ENCODE data around the gene ANKS4B. TPM values are rescaled to one million over a fixed set of nuclear protein-coding genes. Genes with fewer than 3 reads are reported as not detected.

ANKS4B gene
- total RNA-seq, 1 experiment from 2014 or later: 3.5 TPM

DNA sequence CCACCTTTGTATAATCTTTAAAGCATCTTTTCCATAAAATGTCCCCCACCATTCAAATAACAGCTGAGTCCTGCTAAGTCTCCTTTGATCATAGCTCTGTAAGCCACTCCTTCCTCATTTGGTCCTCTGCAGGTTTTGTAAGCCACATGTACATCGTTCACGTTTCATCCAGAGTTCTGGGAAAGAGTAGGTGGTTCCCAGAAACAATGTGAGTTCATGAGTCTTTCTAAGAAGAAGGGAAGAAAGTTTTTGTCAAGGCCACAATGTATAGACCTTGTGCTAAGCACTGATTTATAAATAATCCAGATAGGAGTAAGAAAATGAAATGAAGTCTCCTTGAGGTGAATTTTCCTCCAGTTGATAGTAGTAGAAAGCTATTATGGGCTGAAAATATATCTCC is 8.7 kb upstream of the ANKS4B start:
- Mint-ChIP-seq H3K27ac (ENCODE audit: unreplicated experiment) (no peak overlapping the region), H3K4me1 (ENCODE audit: low read depth, unreplicated experiment) (peaks cover 21% of the 10 kb centered on the region), H3K9me3 (ENCODE audit: unreplicated experiment) (no peaks in the 10 kb centered on the region), H3K27me3 (ENCODE audit: insufficient read depth, unreplicated experiment) (no peaks in the 10 kb centered on the region), H3K36me3 (ENCODE audit: insufficient read depth, unreplicated experiment) (no peaks in the 10 kb centered on the region), H3K4me3 (ENCODE audit: unreplicated experiment) (no peak overlapping the region)
- Histone ChIP-seq H3K4me3 (ENCODE audit: low read depth, low read length) (no peak overlapping the region), H3K27me3 (replicated peaks; ENCODE audit: control insufficient read depth, insufficient read depth, low read length) (no peaks in the 10 kb centered on the region), H3K36me3 (ENCODE audit: control insufficient read depth, insufficient read depth, low read length) (no peaks in the 10 kb centered on the region), H3K9me3 (no peaks in the 10 kb centered on the region), H3K4me1 (peaks cover 26% of the 10 kb centered on the region)
- no peak for TF ChIP-seq CTCF (IDR thresholded peaks at IDR 0.05; ENCODE audit: insufficient read depth in 1 of 2, low read depth in 1 of 2, low read length in 1 of 2, severe bottlenecking in 1 of 2, unreplicated experiment in 1 of 2)
- BruUV-seq (replicated peaks): no TSS peak
- CTCF ChIA-PET: no interaction called here
- intact Hi-C loops (cut with micrococcal nuclease; ENCODE audit: unreplicated experiment): no loop called here
- no peak for DNase-seq
- POLR2A ChIA-PET: no interaction called here

DNA sequence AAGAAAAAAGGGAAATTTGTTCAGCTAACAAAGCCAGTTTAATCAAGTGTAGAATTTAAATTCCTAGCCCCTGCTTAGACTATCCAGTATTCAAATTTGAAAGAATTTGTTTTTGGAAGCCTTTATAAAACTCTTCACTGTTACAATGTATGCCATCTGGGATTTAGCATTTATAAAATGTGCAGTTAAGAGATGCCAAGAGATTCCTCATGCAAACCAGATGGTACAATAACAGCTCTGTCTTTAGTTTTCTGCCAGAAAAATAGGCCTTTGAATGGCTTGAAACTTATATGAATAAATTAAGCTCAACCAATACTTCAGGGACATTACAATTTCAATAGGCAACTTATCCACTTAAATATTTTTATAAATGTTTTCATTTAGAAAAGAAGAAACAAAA is 6.8 kb upstream of the ANKS4B start:
- TF ChIP-seq CTCF (IDR thresholded peaks at IDR 0.05; ENCODE audit: insufficient read depth in 1 of 2, low read depth in 1 of 2, low read length in 1 of 2, severe bottlenecking in 1 of 2, unreplicated experiment in 1 of 2): no peak
- intact Hi-C loops (cut with micrococcal nuclease; ENCODE audit: unreplicated experiment): no loop called here
- Histone ChIP-seq H3K9me3 (no peaks in the 10 kb centered on the region), H3K36me3 (ENCODE audit: control insufficient read depth, insufficient read depth, low read length) (no peaks in the 10 kb centered on the region), H3K4me1 (peaks cover 21% of the 10 kb centered on the region), H3K4me3 (ENCODE audit: low read depth, low read length) (no peak overlapping the region), H3K27me3 (replicated peaks; ENCODE audit: control insufficient read depth, insufficient read depth, low read length) (no peaks in the 10 kb centered on the region)
- no peak for DNase-seq
- Mint-ChIP-seq H3K4me1 (ENCODE audit: low read depth, unreplicated experiment) (peaks cover 13% of the 10 kb centered on the region), H3K27ac (ENCODE audit: unreplicated experiment) (no peak overlapping the region), H3K36me3 (ENCODE audit: insufficient read depth, unreplicated experiment) (no peaks in the 10 kb centered on the region), H3K4me3 (ENCODE audit: unreplicated experiment) (no peak overlapping the region), H3K9me3 (ENCODE audit: unreplicated experiment) (no peaks in the 10 kb centered on the region), H3K27me3 (ENCODE audit: insufficient read depth, unreplicated experiment) (no peaks in the 10 kb centered on the region)
- no TSS peak for BruUV-seq (replicated peaks)
- ChIA-PET POLR2A (no interaction called here), CTCF (interaction anchor here (0.6 kb wide), 1 partner anchor 16 kb away, joined by 4 read pairs; no protein-coding TSS in a partner anchor)

DNA sequence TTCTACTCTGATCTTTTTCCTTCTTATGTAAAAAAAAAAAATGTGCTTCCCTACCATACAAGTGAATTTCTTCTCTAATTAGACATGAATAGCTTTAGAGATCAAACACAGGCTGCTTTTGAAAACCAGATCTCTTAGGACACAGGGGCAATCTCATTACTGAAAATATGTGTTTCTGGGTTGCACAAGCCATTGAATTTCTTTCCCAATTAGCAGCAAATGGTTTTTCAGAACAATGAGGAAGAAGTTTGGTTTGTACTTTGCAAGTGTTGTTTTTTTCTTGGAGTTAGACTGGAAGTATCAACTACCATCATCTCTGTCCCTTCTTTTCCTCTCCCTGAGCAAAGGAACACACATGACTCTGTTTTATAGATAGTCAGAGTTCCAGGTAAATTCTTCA is 5.6 kb upstream of the ANKS4B start:
- Mint-ChIP-seq H3K36me3 (ENCODE audit: insufficient read depth, unreplicated experiment) (no peaks in the 10 kb centered on the region), H3K27me3 (ENCODE audit: insufficient read depth, unreplicated experiment) (no peaks in the 10 kb centered on the region), H3K4me3 (ENCODE audit: unreplicated experiment) (no peak overlapping the region), H3K27ac (ENCODE audit: unreplicated experiment) (no peak overlapping the region), H3K4me1 (ENCODE audit: low read depth, unreplicated experiment) (peaks cover 4% of the 10 kb centered on the region), H3K9me3 (ENCODE audit: unreplicated experiment) (no peaks in the 10 kb centered on the region)
- POLR2A ChIA-PET: no interaction called here
- BruUV-seq (replicated peaks): no TSS peak
- Histone ChIP-seq H3K9me3 (no peaks in the 10 kb centered on the region), H3K27me3 (replicated peaks; ENCODE audit: control insufficient read depth, insufficient read depth, low read length) (no peaks in the 10 kb centered on the region), H3K4me1 (peaks cover 17% of the 10 kb centered on the region), H3K4me3 (ENCODE audit: low read depth, low read length) (no peak overlapping the region), H3K36me3 (ENCODE audit: control insufficient read depth, insufficient read depth, low read length) (no peaks in the 10 kb centered on the region)
- no peak for DNase-seq
- CTCF ChIA-PET: interaction anchor here (1.0 kb wide), 1 partner anchor 39 kb away, joined by 4 read pairs; no protein-coding TSS in a partner anchor
- no peak for TF ChIP-seq CTCF (IDR thresholded peaks at IDR 0.05; ENCODE audit: insufficient read depth in 1 of 2, low read depth in 1 of 2, low read length in 1 of 2, severe bottlenecking in 1 of 2, unreplicated experiment in 1 of 2)
- intact Hi-C loops (cut with micrococcal nuclease; ENCODE audit: unreplicated experiment): no loop called here

Data from Caco-2 (cell line).